Measurements from ENCODE around the gene KLF17. TPM values are rescaled to one million over a fixed set of nuclear protein-coding genes. Genes with fewer than 3 reads are reported as not detected.

The KLF17 gene
- total RNA-seq, 4 donors from 2014 or later, result 0.24 TPM; not detected in 3

DNA sequence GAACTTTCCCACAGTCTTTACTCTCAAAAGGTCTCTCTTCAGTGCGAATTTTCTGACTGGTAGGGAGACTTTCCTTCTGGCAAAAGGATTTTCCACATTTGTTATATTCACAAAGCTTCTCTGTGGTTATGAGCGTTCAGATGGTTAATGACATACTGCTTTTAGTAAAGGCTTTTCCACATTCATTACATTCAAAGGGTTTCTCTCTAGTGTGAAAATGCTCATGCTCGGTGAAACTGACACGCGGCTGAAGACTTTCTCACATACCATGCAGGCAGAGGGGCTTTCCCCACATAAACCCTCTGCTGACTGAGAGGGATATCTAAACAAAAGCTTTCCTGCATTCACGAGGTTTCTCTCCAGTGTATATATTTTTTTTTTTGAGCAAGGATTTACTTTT lies 32.7 kb downstream of the KLF17 start:
- TF ChIP-seq, protein P1, sequence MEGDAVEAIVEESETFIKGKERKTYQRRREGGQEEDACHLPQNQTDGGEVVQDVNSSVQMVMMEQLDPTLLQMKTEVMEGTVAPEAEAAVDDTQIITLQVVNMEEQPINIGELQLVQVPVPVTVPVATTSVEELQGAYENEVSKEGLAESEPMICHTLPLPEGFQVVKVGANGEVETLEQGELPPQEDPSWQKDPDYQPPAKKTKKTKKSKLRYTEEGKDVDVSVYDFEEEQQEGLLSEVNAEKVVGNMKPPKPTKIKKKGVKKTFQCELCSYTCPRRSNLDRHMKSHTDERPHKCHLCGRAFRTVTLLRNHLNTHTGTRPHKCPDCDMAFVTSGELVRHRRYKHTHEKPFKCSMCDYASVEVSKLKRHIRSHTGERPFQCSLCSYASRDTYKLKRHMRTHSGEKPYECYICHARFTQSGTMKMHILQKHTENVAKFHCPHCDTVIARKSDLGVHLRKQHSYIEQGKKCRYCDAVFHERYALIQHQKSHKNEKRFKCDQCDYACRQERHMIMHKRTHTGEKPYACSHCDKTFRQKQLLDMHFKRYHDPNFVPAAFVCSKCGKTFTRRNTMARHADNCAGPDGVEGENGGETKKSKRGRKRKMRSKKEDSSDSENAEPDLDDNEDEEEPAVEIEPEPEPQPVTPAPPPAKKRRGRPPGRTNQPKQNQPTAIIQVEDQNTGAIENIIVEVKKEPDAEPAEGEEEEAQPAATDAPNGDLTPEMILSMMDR (IDR thresholded peaks at IDR 0.05), result no peak
- no peak for ATAC-seq (ENCODE audit: low FRiP score)
- DNase-seq (ENCODE audit: low spot score), result no peak

DNA sequence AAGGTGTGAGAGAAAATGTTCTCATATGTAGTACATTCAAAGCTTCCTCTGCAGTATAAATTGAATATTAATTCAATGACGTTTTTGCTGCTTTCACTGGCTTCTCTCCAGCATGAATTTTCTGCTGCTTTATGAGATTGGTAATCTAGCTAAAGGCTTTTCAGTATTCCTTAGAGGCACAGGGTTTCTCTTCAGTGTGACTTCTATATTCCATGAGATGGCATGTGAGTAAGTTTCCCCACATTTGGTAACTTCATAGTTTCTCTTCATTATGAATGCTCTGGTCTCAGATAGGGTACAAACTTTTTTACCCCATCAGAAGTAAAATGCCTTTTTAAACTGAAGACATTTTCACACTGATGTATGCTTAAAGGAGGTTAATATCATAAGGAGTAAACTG lies 33.2 kb downstream of the KLF17 start:
- DNase-seq (ENCODE audit: low spot score) (no peak), ATAC-seq (ENCODE audit: low FRiP score) (no peak)
- TF ChIP-seq, protein P1 (IDR thresholded peaks at IDR 0.05), result no peak

- DNase-seq (ENCODE audit: low spot score), result no peak
- ATAC-seq (ENCODE audit: low FRiP score), result no peak
These were observed 34.1 kb downstream of the KLF17 start for GRCh38 chr1:44152692-44153091.

DNA sequence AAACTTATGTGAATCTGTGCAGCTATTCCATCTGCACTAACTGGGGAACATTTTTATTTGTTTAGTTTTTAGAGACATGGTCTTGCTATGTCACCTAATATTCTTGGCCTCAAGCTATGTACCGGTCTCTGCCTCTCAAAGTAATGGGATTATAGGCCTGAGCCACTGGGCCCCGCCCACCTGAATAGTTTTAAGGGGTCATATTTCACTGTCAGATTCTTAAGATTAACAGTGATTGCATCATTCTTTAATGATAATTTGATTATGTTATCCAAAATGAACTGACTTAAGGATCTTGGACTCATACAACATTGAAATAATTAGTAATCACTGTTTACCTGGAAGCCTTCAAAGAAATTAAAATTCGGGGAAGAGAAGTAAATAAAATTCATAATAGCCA lies 35.4 kb downstream of the KLF17 start:
- TF ChIP-seq, protein P1 (IDR thresholded peaks at IDR 0.05), result no peak
- ATAC-seq (ENCODE audit: low FRiP score), result no peak
- DNase-seq (ENCODE audit: low spot score), result no peak

More at GRCh38 chr1:44152692-44153091, 34.1 kb downstream of the KLF17 start:
- TF ChIP-seq, protein P1 (IDR thresholded peaks at IDR 0.05), result no peak

DNA sequence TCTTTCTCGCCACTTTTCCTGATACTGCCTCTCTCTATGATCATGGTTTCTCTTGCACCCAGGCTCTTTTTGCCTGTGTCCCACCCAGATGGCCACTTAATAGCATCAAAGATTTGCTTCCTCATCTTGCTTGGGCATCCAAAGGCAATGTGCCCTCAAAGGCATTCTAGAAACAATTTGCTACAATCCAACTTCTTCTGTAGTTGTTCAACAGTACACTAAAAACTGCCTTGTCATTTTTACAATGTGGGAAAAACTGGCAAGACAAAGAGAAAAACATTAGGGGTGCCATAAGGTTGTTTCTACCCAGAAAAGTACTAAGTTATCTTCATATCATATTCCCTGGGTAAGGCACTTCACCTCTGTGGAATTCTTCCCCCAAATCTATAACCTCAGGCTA lies 39.3 kb downstream of the KLF17 start:
- TF ChIP-seq, protein P1 (IDR thresholded peaks at IDR 0.05), result no peak
- no peak for DNase-seq (ENCODE audit: low spot score)

GRCh38 chr1:44158871-44159270 lies 40.2 kb downstream of the KLF17 start:
- DNase-seq (ENCODE audit: low spot score) (no peak), ATAC-seq (ENCODE audit: low FRiP score) (no peak)
- TF ChIP-seq, protein P1 (IDR thresholded peaks at IDR 0.05), result no peak

More for the DNA sequence above, 39.3 kb downstream of the KLF17 start:
- no peak for ATAC-seq (ENCODE audit: low FRiP score)

GRCh38 chr1:44161546-44161945 lies 42.9 kb downstream of the KLF17 start:
- no peak for DNase-seq (ENCODE audit: low spot score)
- TF ChIP-seq, protein P1 (IDR thresholded peaks at IDR 0.05), result no peak
- no peak for ATAC-seq (ENCODE audit: low FRiP score)
